Testis (tissue), 2 donors: ENCODE measurements around the gene CYTL1.

ENCODE experiments used
- CTCF ChIP-seq, 3 experiments: fragments of 450-650 bp in 2 of 3; fragments of 200-600 bp in 1 of 3; sonication (generic) in 1 of 3; IDR thresholded peaks; one replicate each; pipeline ENCODE4 v1.5.1; 2016 to 2019; ENCODE audit warnings: antibody characterized with exemption in 3 of 3, mild to moderate bottlenecking in 2 of 3, moderate library complexity in 1 of 3
- POLR2A ChIP-seq: fragments of 450-650 bp; IDR thresholded peaks from one replicate; pipeline ENCODE4 v1.6.1; 2017; ENCODE audit warnings: antibody characterized with exemption, mild to moderate bottlenecking, moderate library complexity

DNA sequence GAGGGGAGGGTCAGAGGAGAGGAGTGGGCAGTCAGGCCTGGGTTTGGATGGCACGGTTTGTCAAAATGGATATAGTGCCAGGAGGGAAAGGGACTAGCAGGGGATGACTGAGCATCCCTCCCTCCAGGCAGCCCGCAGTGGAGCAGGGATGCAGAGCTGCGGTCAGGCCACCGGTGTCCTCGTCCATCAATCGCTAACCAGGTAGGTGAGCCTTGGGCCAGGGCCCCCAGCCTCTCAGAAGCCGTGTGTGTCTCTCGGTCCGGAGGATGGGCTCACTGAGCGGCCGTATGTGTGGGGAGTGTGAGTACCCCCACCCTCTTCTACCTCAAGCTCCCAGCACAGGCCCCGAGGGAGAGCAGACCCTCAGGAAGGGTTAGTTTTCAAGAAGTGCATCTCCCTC lies 538 bp upstream of the CYTL1 start:
- no peak for TF ChIP-seq POLR2A
- TF ChIP-seq CTCF (IDR thresholded peaks at IDR 0.05), result no peak
